GM23338 (cell line): ENCODE measurements around the gene FEN1. TPM values are rescaled to one million over a fixed set of nuclear protein-coding genes. Genes with fewer than 3 reads are reported as not detected.
A peak's percentile ranks its signal among the peaks of the same experiment; 100 is the strongest.

Experiments used
- ATAC-seq: fragments of 200-7000 bp; cut with Tn5 transposase; 3 replicates; pipeline ENCODE4 v1.9.1; 2020
- DNase-seq: peaks from one replicate; pipeline ENCODE4 v3.0.0-alpha.2; 2015; ENCODE audit warnings: low spot score
- H2AFZ ChIP-seq: fragments of 200-600 bp; sonication (generic); 2 replicates; pipeline ENCODE4 v1.8.0; 2016; ENCODE audit warnings: antibody characterized with exemption, mild to moderate bottlenecking, moderate library complexity
- H3F3A ChIP-seq: fragments of 200-600 bp; sonication (generic); replicated peaks from 2 replicates; pipeline ENCODE4 v1.8.0; 2017; ENCODE audit warnings: antibody characterized with exemption, mixed run types, low read depth
- H3K27ac ChIP-seq: fragments of 200-600 bp; sonication (generic); 2 replicates; pipeline ENCODE4 v1.6.1; 2016; ENCODE audit warnings: low read depth
- H3K27me3 ChIP-seq: fragments of 200-600 bp; sonication (generic); 2 replicates; pipeline ENCODE4 v1.8.0; 2016; ENCODE audit warnings: mild to moderate bottlenecking, mixed run types, moderate library complexity; ENCODE audit not compliant: insufficient read depth
- H3K36me3 ChIP-seq: fragments of 200-600 bp; sonication (generic); 2 replicates; pipeline ENCODE4 v1.8.0; 2016; ENCODE audit warnings: mild to moderate bottlenecking; ENCODE audit not compliant: insufficient read depth
- H3K4me1 ChIP-seq: fragments of 200-600 bp; sonication (generic); 2 replicates; pipeline ENCODE4 v1.8.0; 2016; ENCODE audit warnings: mild to moderate bottlenecking, moderate library complexity; ENCODE audit not compliant: insufficient read depth
- H3K4me2 ChIP-seq: fragments of 200-600 bp; sonication (generic); 2 replicates; pipeline ENCODE4 v1.7.1; 2017; ENCODE audit warnings: mixed run types
- H3K4me3 ChIP-seq: fragments of 200-600 bp; sonication (generic); 2 replicates; pipeline ENCODE4 v1.6.1; 2016; ENCODE audit warnings: mixed run types
- H3K79me2 ChIP-seq: fragments of 200-600 bp; sonication (generic); replicated peaks from 2 replicates; pipeline ENCODE4 v1.8.0; 2017; ENCODE audit warnings: mild to moderate bottlenecking; ENCODE audit not compliant: insufficient read depth
- H3K9me2 ChIP-seq: fragments of 200-600 bp; sonication (generic); 2 replicates; pipeline ENCODE4 v1.8.0; 2017; ENCODE audit not compliant: insufficient read depth
- H4K20me1 ChIP-seq: fragments of 200-600 bp; sonication (generic); replicated peaks from 2 replicates; pipeline ENCODE4 v1.8.0; 2017; ENCODE audit warnings: mild to moderate bottlenecking; ENCODE audit not compliant: insufficient read depth
- H3K27ac Mint-ChIP-seq: 2 replicates; pipeline ENCODE4 v1.8.0; 2020; ENCODE audit warnings: inconsistent platforms, mild to moderate bottlenecking, moderate library complexity, mixed read lengths
- H3K27me3 Mint-ChIP-seq: 3 replicates; pipeline ENCODE4 v1.8.0; 2022; ENCODE audit warnings: low read depth, mild to moderate bottlenecking, moderate library complexity, mixed read lengths, inconsistent platforms; ENCODE audit not compliant: insufficient read depth, poor library complexity
- H3K36me3 Mint-ChIP-seq: 3 replicates; pipeline ENCODE4 v1.8.0; 2021; ENCODE audit warnings: low read depth, mild to moderate bottlenecking, inconsistent platforms, moderate library complexity, mixed read lengths
- H3K4me1 Mint-ChIP-seq: 3 replicates; pipeline ENCODE4 v1.8.0; 2020; ENCODE audit warnings: mild to moderate bottlenecking, inconsistent platforms, mixed read lengths
- H3K4me3 Mint-ChIP-seq: 3 replicates; pipeline ENCODE4 v1.8.0; 2021; ENCODE audit warnings: moderate library complexity, mild to moderate bottlenecking, inconsistent platforms, mixed read lengths
- H3K9me3 Mint-ChIP-seq: 3 replicates; pipeline ENCODE4 v1.8.0; 2020; ENCODE audit warnings: moderate library complexity, mild to moderate bottlenecking, inconsistent platforms, mixed read lengths
- CTCF ChIP-seq, 2 experiments: fragments of 200-600 bp in 1 of 2; sonication (generic) in 1 of 2; conservative IDR thresholded peaks; 2 replicates each; pipeline versions ENCODE4 v1.5.1 to v1.6.1; 2016 to 2017; ENCODE audit warnings: antibody characterized with exemption in 2 of 2, low read depth in 2 of 2, mild to moderate bottlenecking in 2 of 2, moderate library complexity in 1 of 2
- ETS1 ChIP-seq: IDR thresholded peaks from 2 replicates; pipeline ENCODE4 v1.6.1; 2016; ENCODE audit warnings: antibody characterized with exemption
- EZH2 ChIP-seq: fragments of 200-600 bp; sonication (generic); IDR thresholded peaks from one replicate; pipeline ENCODE4 v1.8.0; 2017; ENCODE audit warnings: antibody characterized with exemption, mild to moderate bottlenecking, low read depth; ENCODE audit not compliant: unreplicated experiment
- EZH2phosphoT487 ChIP-seq: fragments of 200-600 bp; sonication (generic); IDR thresholded peaks from one replicate; pipeline ENCODE4 v1.8.1; 2018; ENCODE audit warnings: antibody characterized with exemption; ENCODE audit not compliant: unreplicated experiment
- JUNB ChIP-seq: IDR thresholded peaks from one replicate; pipeline ENCODE4 v1.6.1; 2016; ENCODE audit warnings: antibody characterized with exemption; ENCODE audit not compliant: unreplicated experiment
- NANOG ChIP-seq: IDR thresholded peaks from 2 replicates; pipeline ENCODE4 v1.6.1; 2016; ENCODE audit warnings: antibody characterized with exemption, borderline replicate concordance
- POLR2AphosphoS5 ChIP-seq: IDR thresholded peaks from 2 replicates; pipeline ENCODE4 v1.6.1; 2016; ENCODE audit warnings: antibody characterized with exemption, low read depth
- REST ChIP-seq: IDR thresholded peaks from one replicate; pipeline ENCODE4 v1.6.1; 2018; ENCODE audit warnings: antibody characterized with exemption; ENCODE audit not compliant: unreplicated experiment
- STAT1 ChIP-seq: IDR thresholded peaks from one replicate; pipeline ENCODE4 v1.6.1; 2016; ENCODE audit warnings: antibody characterized with exemption; ENCODE audit not compliant: unreplicated experiment
- ZNF114 ChIP-seq: fragments of 250-450 bp; sonication (Bioruptor Pico); IDR thresholded peaks from 2 replicates; pipeline ENCODE4 v1.5.0; 2020; ENCODE audit warnings: mild to moderate bottlenecking, moderate library complexity
- ZNF331 ChIP-seq: fragments of 250-450 bp; sonication (Bioruptor Pico); IDR thresholded peaks from 2 replicates; pipeline ENCODE4 v1.5.0; 2020; ENCODE audit warnings: low read depth, mild to moderate bottlenecking, moderate library complexity
- polyA plus RNA-seq: library from polyadenylated mRNA; unstranded; fragments of >200 nt; fragmentation: Nextera tagmentation; extraction: Ambion mirVana; gene quantifications from 2 replicates; pipeline ENCODE4 v1.2.1, GENCODE V29; 2016
- total RNA-seq: library from RNA; depleted of rRNA; stranded (reverse); fragments of >200 nt; shearing (Covaris generic); gene quantifications from 2 replicates; pipeline ENCODE4 v1.2.3, GENCODE V29; 2014

Gene FEN1
- total and polyA plus RNA-seq, 2 experiments from 2014 or later, result 85.1 to 89.0 TPM

GRCh38 chr11:61797263-61797944 lies 4.7 kb downstream of the FEN1 start:
- H3F3A ChIP-seq, result peaks cover 21% of the 10 kb centered on the region; the same call in 1 of the 2 replicates
- Mint-ChIP-seq H3K27ac (peak overlapping the region; percentile 52; the same call in 1 of the 2 replicates), H3K27me3 (no peaks in the 10 kb centered on the region), H3K4me1 (peaks cover 11% of the 10 kb centered on the region), H3K36me3 (peaks cover 74% of the 10 kb centered on the region), H3K9me3 (no peaks in the 10 kb centered on the region), H3K4me3 (no peak overlapping the region; the same call in 2 of the 3 replicates)
- peaks cover 33% of the 10 kb centered on the region for H3K79me2 ChIP-seq
- peak; percentile 8; the same call in 2 of the 3 replicates for ATAC-seq
- H3K4me1 ChIP-seq, result no peaks in the 10 kb centered on the region
- no peak overlapping the region for H3K4me2 ChIP-seq
- no peak overlapping the region for H3K4me3 ChIP-seq
- H2AFZ ChIP-seq, result no peak overlapping the region
- peaks cover 11% of the 10 kb centered on the region for H4K20me1 ChIP-seq
- TF ChIP-seq EZH2phosphoT487 (no peak), STAT1 (no peak), CTCF (conservative IDR thresholded peaks at IDR 0.05; ENCODE audit: low read depth in 2 of 2) (peak; percentile 93 to 99), ETS1 (no peak), NANOG (no peak)
- H3K27ac ChIP-seq, result no peak overlapping the region
- no peaks in the 10 kb centered on the region for H3K27me3 ChIP-seq
- peaks cover 9% of the 10 kb centered on the region for H3K36me3 ChIP-seq
- DNase-seq, result peak; percentile 85
- no peaks in the 10 kb centered on the region for H3K9me2 ChIP-seq

DNA sequence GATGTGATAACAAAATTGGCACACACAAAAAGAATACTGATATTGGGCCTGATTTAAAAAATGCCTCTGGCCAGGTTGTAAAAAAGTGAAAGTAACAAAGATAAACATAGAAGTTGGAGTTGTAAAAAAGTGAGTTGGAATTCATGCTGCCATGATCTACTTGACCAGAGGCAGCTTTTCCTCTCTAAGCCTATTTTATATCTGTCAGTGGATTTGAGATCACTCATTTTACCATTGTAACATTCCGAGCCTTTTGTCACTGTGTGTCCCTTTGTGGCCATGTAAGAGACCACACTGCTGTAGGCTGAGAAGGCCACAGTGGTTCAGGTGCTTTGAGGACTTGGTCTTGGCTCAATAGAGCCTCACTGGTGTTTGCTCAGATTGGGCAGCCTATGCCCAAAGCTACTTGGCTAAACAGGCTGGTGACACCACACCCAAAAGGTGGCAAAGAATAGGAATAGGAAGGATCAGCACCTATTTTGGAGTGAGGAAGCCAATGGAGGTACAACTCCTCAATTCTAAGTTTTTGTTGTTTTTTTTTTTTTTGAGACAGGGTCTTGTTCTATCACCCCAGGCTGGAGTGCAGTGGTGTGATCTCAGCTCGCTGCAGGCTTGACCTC lies 7.1 kb downstream of the FEN1 start:
- Histone ChIP-seq H3K4me3 (no peak overlapping the region), H3K9me2 (no peaks in the 10 kb centered on the region), H3F3A (peaks cover 20% of the 10 kb centered on the region; the same call in 1 of the 2 replicates), H2AFZ (no peak overlapping the region), H3K4me1 (no peaks in the 10 kb centered on the region), H4K20me1 (peaks cover 17% of the 10 kb centered on the region), H3K79me2 (peaks cover 14% of the 10 kb centered on the region), H3K27me3 (no peaks in the 10 kb centered on the region), H3K4me2 (no peak overlapping the region), H3K27ac (peak overlapping the region; percentile 78; the same call in 1 of the 2 replicates), H3K36me3 (peaks cover 27% of the 10 kb centered on the region)
- ATAC-seq, result no peak
- H3K4me1 Mint-ChIP-seq, result peaks cover 5% of the 10 kb centered on the region; the same call in 1 of the 3 replicates
- H3K4me3 Mint-ChIP-seq, result no peak overlapping the region
- no peak for DNase-seq
- H3K9me3 Mint-ChIP-seq, result no peaks in the 10 kb centered on the region
- no peak for TF ChIP-seq POLR2AphosphoS5
- TF ChIP-seq REST, result no peak
- TF ChIP-seq EZH2, result no peak
- TF ChIP-seq JUNB, result no peak
- TF ChIP-seq ZNF114 (CRISPR knock-in tag), result no peak
- TF ChIP-seq ZNF331 (CRISPR knock-in tag), result no peak
- no peak overlapping the region for H3K27ac Mint-ChIP-seq
- peaks cover 85% of the 10 kb centered on the region for H3K36me3 Mint-ChIP-seq
- H3K27me3 Mint-ChIP-seq, result no peaks in the 10 kb centered on the region
